NCI-H2171 (cell line): Measurements from ENCODE around the gene CEP57.
A peak's percentile ranks its signal among the peaks of the same experiment; 100 is the strongest.
"Not testable (repeated sequence)": the region's sequence is repeated elsewhere in the genome, so short reads cannot be mapped to it uniquely, and the experiment has no call there.

Source experiments
- DNase-seq: peaks from one replicate; lab custom pipeline; 2025; lab: John Stamatoyannopoulos, UW

The CEP57 gene

GRCh38 chr11:95796501-95796900, 6.2 kb downstream of the CEP57 start:
- no peak for DNase-seq

GRCh38 chr11:95799546-95799945, 9.2 kb downstream of the CEP57 start:
- no peak for DNase-seq

- DNase-seq, result no peak
Measured at GRCh38 chr11:95800438-95800837, 10.1 kb downstream of the CEP57 start.

- DNase-seq, result no peak
Measured at GRCh38 chr11:95802806-95803205, 12.5 kb downstream of the CEP57 start.

- no peak for DNase-seq
Measured at GRCh38 chr11:95803973-95804372, 13.7 kb downstream of the CEP57 start.

GRCh38 chr11:95805869-95806268, 15.6 kb downstream of the CEP57 start:
- no peak for DNase-seq

- DNase-seq, result not testable (repeated sequence)
Measured at GRCh38 chr11:95806464-95806863, 16.2 kb downstream of the CEP57 start.

GRCh38 chr11:95811052-95811451, 20.8 kb downstream of the CEP57 start:
- DNase-seq, result not testable (repeated sequence)

- no peak for DNase-seq
Measured at GRCh38 chr11:95816037-95816436, 25.7 kb downstream of the CEP57 start.

GRCh38 chr11:95821640-95822039, 31.3 kb downstream of the CEP57 start:
- DNase-seq, result no peak

GRCh38 chr11:95827696-95828095, 37.4 kb downstream of the CEP57 start:
- no peak for DNase-seq

GRCh38 chr11:95829580-95830259, 39.4 kb downstream of the CEP57 start:
- DNase-seq, result no peak

- DNase-seq, result no peak
Measured at GRCh38 chr11:95831198-95831883, 41.0 kb downstream of the CEP57 start.

- DNase-seq, result no peak
Measured at GRCh38 chr11:95832763-95833162, 42.5 kb downstream of the CEP57 start.

GRCh38 chr11:95833378-95833777, 43.1 kb downstream of the CEP57 start:
- DNase-seq, result no peak

- DNase-seq, result no peak
Measured at GRCh38 chr11:95835351-95835750, 45.1 kb downstream of the CEP57 start.

GRCh38 chr11:95835768-95836488, 45.6 kb downstream of the CEP57 start:
- peak; percentile 65 for DNase-seq

GRCh38 chr11:95845167-95845566, 54.9 kb downstream of the CEP57 start:
- DNase-seq, result no peak

- no peak for DNase-seq
Measured at GRCh38 chr11:95849087-95849825, 59.0 kb downstream of the CEP57 start.

GRCh38 chr11:95850137-95850536, 59.8 kb downstream of the CEP57 start:
- no peak for DNase-seq

GRCh38 chr11:95853138-95853537, 62.8 kb downstream of the CEP57 start:
- DNase-seq, result no peak

GRCh38 chr11:95853862-95854261, 63.6 kb downstream of the CEP57 start:
- DNase-seq, result no peak
